ENCODE measurements around the gene KDELR1. TPM values are rescaled to one million over a fixed set of nuclear protein-coding genes. Genes with fewer than 3 reads are reported as not detected.

The KDELR1 gene
- total and polyA plus RNA-seq, 8 donors: 159 to 187 (median 165) TPM

- no peak overlapping the region for H3K4me3 ChIP-seq
- no peaks in the 10 kb centered on the region for H3K9me3 ChIP-seq
- no peaks in the 10 kb centered on the region for H3K27me3 ChIP-seq
- no peak for ATAC-seq
- DNase-seq: no peak
- TF ChIP-seq CTCF (IDR thresholded peaks at IDR 0.05): no peak
- H3K36me3 ChIP-seq: no peaks in the 10 kb centered on the region
- intact Hi-C loops (cut with DNase I): no loop called here
- no peak overlapping the region for H3K27ac ChIP-seq
- H3K4me1 ChIP-seq: no peaks in the 10 kb centered on the region
Observed at GRCh38 chr19:48371367-48371766, 20.0 kb downstream of the KDELR1 start.

GRCh38 chr19:48370955-48371354 is 20.4 kb downstream of the KDELR1 start:
- Histone ChIP-seq H3K4me3 (no peak overlapping the region), H3K27ac (no peak overlapping the region), H3K36me3 (no peaks in the 10 kb centered on the region), H3K4me1 (no peaks in the 10 kb centered on the region), H3K9me3 (no peaks in the 10 kb centered on the region), H3K27me3 (no peaks in the 10 kb centered on the region)
- no peak for TF ChIP-seq CTCF (IDR thresholded peaks at IDR 0.05)
- intact Hi-C loops (cut with DNase I): no loop called here
- DNase-seq (no peak), ATAC-seq (no peak)

GRCh38 chr19:48368936-48369335 is 22.4 kb downstream of the KDELR1 start:
- H3K27ac ChIP-seq: no peak overlapping the region
- intact Hi-C loops (cut with DNase I): no loop called here
- no peaks in the 10 kb centered on the region for H3K36me3 ChIP-seq
- no peaks in the 10 kb centered on the region for H3K9me3 ChIP-seq
- peaks cover 0 to 6% of the 10 kb centered on the region in 2 donors for H3K4me1 ChIP-seq
- DNase-seq (no peak), ATAC-seq (no peak)
- no peaks in the 10 kb centered on the region for H3K27me3 ChIP-seq
- H3K4me3 ChIP-seq: no peak overlapping the region
- TF ChIP-seq CTCF (IDR thresholded peaks at IDR 0.05): no peak

- Histone ChIP-seq H3K27me3 (no peaks in the 10 kb centered on the region), H3K4me3 (no peak overlapping the region), H3K27ac (no peak overlapping the region), H3K4me1 (peaks cover 0 to 14% of the 10 kb centered on the region in 2 donors), H3K9me3 (no peaks in the 10 kb centered on the region), H3K36me3 (no peaks in the 10 kb centered on the region)
- DNase-seq: no peak
- no peak for TF ChIP-seq CTCF (IDR thresholded peaks at IDR 0.05)
- ATAC-seq: no peak
- intact Hi-C loops (cut with DNase I): no loop called here
Observed at GRCh38 chr19:48367855-48368254, 23.5 kb downstream of the KDELR1 start.

- DNase-seq (no peak), ATAC-seq (no peak)
- Histone ChIP-seq H3K4me3 (no peak overlapping the region), H3K9me3 (no peaks in the 10 kb centered on the region), H3K27ac (no peak overlapping the region), H3K4me1 (peaks cover 0 to 18% of the 10 kb centered on the region in 2 donors), H3K36me3 (no peaks in the 10 kb centered on the region), H3K27me3 (no peaks in the 10 kb centered on the region)
- TF ChIP-seq CTCF (IDR thresholded peaks at IDR 0.05): no peak
- intact Hi-C loops (cut with DNase I): no loop called here
Observed at GRCh38 chr19:48365602-48366001, 25.7 kb downstream of the KDELR1 start.
